Measurements from ENCODE around the gene MPST. TPM values are rescaled to one million over a fixed set of nuclear protein-coding genes. Genes with fewer than 3 reads are reported as not detected.

Gene MPST
- total RNA-seq, 1 experiment from 2014 or later: 66.6 TPM

- peak; percentile 73 for DNase-seq (ENCODE audit: low spot score)
- H3K27me3 ChIP-seq (replicated peaks; ENCODE audit: insufficient read depth, low read depth, low read length, poor library complexity): no peaks in the 10 kb centered on the region
- ChIA-PET CTCF (interaction anchor here (0.8 kb wide), 1 partner anchor 44 kb away, joined by 3 read pairs; no protein-coding TSS in a partner anchor), POLR2A (ENCODE audit: low non-redundant PET) (no interaction called here)
- H3K27ac ChIP-seq (ENCODE audit: low read depth, low read length, poor library complexity, severe bottlenecking): no peak overlapping the region
- no peak overlapping the region for H3K4me3 ChIP-seq (ENCODE audit: low read depth, low read length, poor library complexity, severe bottlenecking)
- H3K4me1 ChIP-seq (ENCODE audit: insufficient read depth, low read length, poor library complexity, severe bottlenecking): peaks cover 8% of the 10 kb centered on the region
- TF ChIP-seq, protein P1, sequence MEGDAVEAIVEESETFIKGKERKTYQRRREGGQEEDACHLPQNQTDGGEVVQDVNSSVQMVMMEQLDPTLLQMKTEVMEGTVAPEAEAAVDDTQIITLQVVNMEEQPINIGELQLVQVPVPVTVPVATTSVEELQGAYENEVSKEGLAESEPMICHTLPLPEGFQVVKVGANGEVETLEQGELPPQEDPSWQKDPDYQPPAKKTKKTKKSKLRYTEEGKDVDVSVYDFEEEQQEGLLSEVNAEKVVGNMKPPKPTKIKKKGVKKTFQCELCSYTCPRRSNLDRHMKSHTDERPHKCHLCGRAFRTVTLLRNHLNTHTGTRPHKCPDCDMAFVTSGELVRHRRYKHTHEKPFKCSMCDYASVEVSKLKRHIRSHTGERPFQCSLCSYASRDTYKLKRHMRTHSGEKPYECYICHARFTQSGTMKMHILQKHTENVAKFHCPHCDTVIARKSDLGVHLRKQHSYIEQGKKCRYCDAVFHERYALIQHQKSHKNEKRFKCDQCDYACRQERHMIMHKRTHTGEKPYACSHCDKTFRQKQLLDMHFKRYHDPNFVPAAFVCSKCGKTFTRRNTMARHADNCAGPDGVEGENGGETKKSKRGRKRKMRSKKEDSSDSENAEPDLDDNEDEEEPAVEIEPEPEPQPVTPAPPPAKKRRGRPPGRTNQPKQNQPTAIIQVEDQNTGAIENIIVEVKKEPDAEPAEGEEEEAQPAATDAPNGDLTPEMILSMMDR (conservative IDR thresholded peaks at IDR 0.05; ENCODE audit: low read depth, low read length): peak; percentile 88
- no peak for TF ChIP-seq EZH2 (IDR thresholded peaks at IDR 0.05; ENCODE audit: borderline replicate concordance, low read depth, low read length, poor library complexity, severe bottlenecking)
- intact Hi-C loops (cut with micrococcal nuclease; ENCODE audit: unreplicated experiment): no loop called here
- BruUV-seq (replicated peaks): no TSS peak
- peaks cover 18% of the 10 kb centered on the region for H3K36me3 ChIP-seq (ENCODE audit: insufficient read depth, low read length, poor library complexity, severe bottlenecking)
- H3K9me3 ChIP-seq (ENCODE audit: low read depth, low read length, poor library complexity, severe bottlenecking): no peaks in the 10 kb centered on the region
Observed at GRCh38 chr22:37021710-37022482, 2.4 kb downstream of the MPST start.

DNA sequence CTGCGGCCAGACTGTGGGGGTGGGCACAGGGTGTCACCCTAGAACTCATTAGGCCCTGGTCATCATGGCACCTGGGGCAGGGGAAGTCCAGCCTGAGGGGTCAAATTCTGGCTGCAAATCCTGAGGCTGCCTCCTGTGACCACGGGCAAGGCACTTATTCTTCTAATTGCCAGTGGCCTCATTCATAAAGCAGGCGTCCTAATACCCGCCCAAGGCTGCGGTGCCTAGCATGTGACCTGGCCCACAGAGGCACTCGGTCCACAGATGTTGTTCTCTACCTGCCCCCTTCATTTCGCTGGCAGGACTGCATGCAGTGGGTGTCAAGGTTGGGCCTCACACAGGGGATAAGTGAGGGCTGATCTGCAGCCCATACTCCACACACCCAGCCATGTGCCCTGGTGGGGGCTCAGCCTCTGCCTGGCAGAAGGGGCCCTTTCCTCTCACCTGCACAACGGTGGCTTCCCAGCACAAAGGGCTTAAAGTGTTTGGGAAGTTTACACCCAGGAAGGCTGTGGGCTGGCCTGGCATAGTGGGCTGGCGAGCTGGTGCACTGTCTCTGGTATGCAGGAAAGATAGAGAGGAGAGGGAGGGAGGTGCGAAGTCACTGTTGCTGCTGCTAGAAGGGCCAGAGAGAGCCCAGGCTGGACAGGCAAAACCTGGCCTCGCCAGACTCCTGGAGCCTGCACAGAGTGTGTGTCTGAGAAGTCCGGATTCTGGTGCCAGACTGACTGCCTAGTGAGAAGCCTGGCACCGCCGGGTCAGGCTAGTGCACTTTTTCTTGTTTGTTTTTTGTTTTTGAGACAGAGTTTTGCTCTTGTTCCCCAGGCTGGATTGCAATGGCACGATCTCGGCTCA is 3.2 kb downstream of the MPST start:
- Histone ChIP-seq H3K27me3 (replicated peaks; ENCODE audit: insufficient read depth, low read depth, low read length, poor library complexity) (no peaks in the 10 kb centered on the region), H3K4me3 (ENCODE audit: low read depth, low read length, poor library complexity, severe bottlenecking) (no peak overlapping the region), H3K4me1 (ENCODE audit: insufficient read depth, low read length, poor library complexity, severe bottlenecking) (peaks cover 8% of the 10 kb centered on the region), H3K9me3 (ENCODE audit: low read depth, low read length, poor library complexity, severe bottlenecking) (no peaks in the 10 kb centered on the region), H3K27ac (ENCODE audit: low read depth, low read length, poor library complexity, severe bottlenecking) (no peak overlapping the region), H3K36me3 (ENCODE audit: insufficient read depth, low read length, poor library complexity, severe bottlenecking) (peaks cover 24% of the 10 kb centered on the region)
- no peak for DNase-seq (ENCODE audit: low spot score)
- intact Hi-C loops (cut with micrococcal nuclease; ENCODE audit: unreplicated experiment): no loop called here
- TF ChIP-seq, protein P1 (conservative IDR thresholded peaks at IDR 0.05; ENCODE audit: low read depth, low read length): no peak
- BruUV-seq (replicated peaks): no TSS peak
- ChIA-PET CTCF (interaction anchor here (0.8 kb wide), 1 partner anchor 45 kb away, joined by 3 read pairs; no protein-coding TSS in a partner anchor), POLR2A (ENCODE audit: low non-redundant PET) (no interaction called here)

GRCh38 chr22:37023743-37024338 is 4.3 kb downstream of the MPST start:
- no peak overlapping the region for H3K27ac ChIP-seq (ENCODE audit: low read depth, low read length, poor library complexity, severe bottlenecking)
- no peaks in the 10 kb centered on the region for H3K27me3 ChIP-seq (replicated peaks; ENCODE audit: insufficient read depth, low read depth, low read length, poor library complexity)
- ChIA-PET CTCF (no interaction called here), POLR2A (ENCODE audit: low non-redundant PET) (no interaction called here)
- peaks cover 27% of the 10 kb centered on the region for H3K36me3 ChIP-seq (ENCODE audit: insufficient read depth, low read length, poor library complexity, severe bottlenecking)
- no peak for DNase-seq (ENCODE audit: low spot score)
- intact Hi-C loops (cut with micrococcal nuclease; ENCODE audit: unreplicated experiment): no loop called here
- peaks cover 8% of the 10 kb centered on the region for H3K4me1 ChIP-seq (ENCODE audit: insufficient read depth, low read length, poor library complexity, severe bottlenecking)
- H3K4me3 ChIP-seq (ENCODE audit: low read depth, low read length, poor library complexity, severe bottlenecking): no peak overlapping the region
- BruUV-seq (replicated peaks): no TSS peak
- H3K9me3 ChIP-seq (ENCODE audit: low read depth, low read length, poor library complexity, severe bottlenecking): no peaks in the 10 kb centered on the region
- TF ChIP-seq, protein P1 (conservative IDR thresholded peaks at IDR 0.05; ENCODE audit: low read depth, low read length): no peak
- TF ChIP-seq EZH2 (IDR thresholded peaks at IDR 0.05; ENCODE audit: borderline replicate concordance, low read depth, low read length, poor library complexity, severe bottlenecking): no peak

Data from A673 (cell line).